A549 (cell line): ENCODE measurements around the gene BSPRY. TPM values are rescaled to one million over a fixed set of nuclear protein-coding genes. Genes with fewer than 3 reads are reported as not detected.
A peak's percentile ranks its signal among the peaks of the same experiment; 100 is the strongest.
"Not testable (repeated sequence)": the region's sequence is repeated elsewhere in the genome, so short reads cannot be mapped to it uniquely, and the experiment has no call there.

ENCODE experiments used
- ATAC-seq, 2 experiments: fragments of 200-7000 bp in 1 of 2; fragments of >200 bp in 1 of 2; cut with Nextera tagmentation in 1 of 2; cut with Tn5 transposase in 1 of 2; 3 replicates each; pipeline versions ENCODE4 v1.8.0 to v1.9.1; 2018 to 2020; ENCODE audit warnings: mild to moderate bottlenecking in 1 of 2, moderate library complexity in 1 of 2
- CTCF ChIA-PET: fragments of 300-600 bp; sonication (Branson Sonifier 250); formaldehyde crosslinking; extraction: SDS; loops from one replicate; lab custom pipeline; 2021; ENCODE audit warnings: antibody characterized with exemption, inconsistent platforms; lab: Yijun Ruan, JAX
- POLR2A ChIA-PET: fragments of 350-600 bp; formaldehyde crosslinking; extraction: SDS; loops from one replicate; lab custom pipeline; 2021; ENCODE audit warnings: antibody characterized with exemption, inconsistent platforms; lab: Yijun Ruan, JAX
- DNase-seq, 2 experiments: peaks; one replicate each; pipeline versions ENCODE4 v3.0.0 to v3.0.0-alpha.2; 2011 to 2016; ENCODE audit warnings: low read depth in 1 of 2, low spot score in 1 of 2
- FAIRE-seq: peaks from 2 replicates; lab custom pipeline; 2011; peaks lifted over from hg19 to GRCh38; lab: Jason Lieb, UNC
- H3K27ac ChIP-seq, 2 experiments: fragments of >200 bp; sonication (Bioruptor Twin); formaldehyde crosslinking; 3 replicates each; pipeline ENCODE4 v1.5.1; 2016 to 2017
- H3K4me1 ChIP-seq: fragments of >200 bp; sonication (Bioruptor Twin); formaldehyde crosslinking; 3 replicates; pipeline ENCODE4 v1.6.1; 2016
- H3K4me2 ChIP-seq: fragments of >200 bp; sonication (Bioruptor Twin); formaldehyde crosslinking; 3 replicates; pipeline ENCODE4 v1.6.1; 2016
- H3K4me3 ChIP-seq: fragments of >200 bp; sonication (Bioruptor Twin); formaldehyde crosslinking; 3 replicates; pipeline ENCODE4 v1.5.1; 2016
- H3K9me3 ChIP-seq: fragments of >200 bp; sonication (Bioruptor Twin); formaldehyde crosslinking; 3 replicates; pipeline ENCODE4 v1.6.1; 2016
- ATOH8 ChIP-seq: fragments of 250-450 bp; sonication (Bioruptor Pico); IDR thresholded peaks from 2 replicates; pipeline ENCODE4 v1.5.0; 2020; ENCODE audit warnings: low read depth, mild to moderate bottlenecking, moderate library complexity
- BCL3 ChIP-seq: fragments of >200 bp; sonication (Bioruptor Twin); formaldehyde crosslinking; IDR thresholded peaks from 3 replicates; pipeline ENCODE4 v1.6.1; 2016
- CBX2 ChIP-seq: fragments of 200-600 bp; sonication (generic); IDR thresholded peaks from 2 replicates; pipeline ENCODE4 v1.6.1; 2016; ENCODE audit warnings: low read depth, mild to moderate bottlenecking, borderline replicate concordance
- CHD2 ChIP-seq: fragments of 150-350 bp; IDR thresholded peaks from 2 replicates; pipeline ENCODE4 v1.6.1; 2014; ENCODE audit warnings: low read length; ENCODE audit not compliant: partially characterized antibody
- EHMT2 ChIP-seq: fragments of 200-600 bp; sonication (generic); IDR thresholded peaks from 2 replicates; pipeline ENCODE4 v1.6.1; 2016; ENCODE audit warnings: antibody characterized with exemption, low read depth, mild to moderate bottlenecking, moderate library complexity
- EP300 ChIP-seq, 2 experiments: fragments of >200 bp; sonication (Bioruptor Twin); formaldehyde crosslinking; IDR thresholded peaks; 2 replicates in 1 of 2; 3 replicates in 1 of 2; pipeline ENCODE4 v1.6.1; 2016 to 2017
- MAFK ChIP-seq: fragments of 450-650 bp; IDR thresholded peaks from 2 replicates; pipeline ENCODE4 v1.6.1; 2014; ENCODE audit not compliant: partially characterized antibody
- NFE2L2 ChIP-seq: fragments of 150-350 bp; conservative IDR thresholded peaks from 2 replicates; pipeline ENCODE4 v1.6.1; 2014; ENCODE audit warnings: low read length
- POLR2A ChIP-seq: IDR thresholded peaks from 2 replicates; pipeline ENCODE4 v1.6.1; 2012; ENCODE audit warnings: mild to moderate bottlenecking, low read length
- REST ChIP-seq: fragments of 200-600 bp; sonication (generic); IDR thresholded peaks from 2 replicates; pipeline ENCODE4 v1.6.1; 2016; ENCODE audit warnings: antibody characterized with exemption, mild to moderate bottlenecking, moderate library complexity
- RNF2 ChIP-seq: fragments of 200-600 bp; sonication (generic); IDR thresholded peaks from 2 replicates; pipeline ENCODE4 v1.6.1; 2016; ENCODE audit warnings: low read depth, mild to moderate bottlenecking, antibody characterized with exemption, moderate library complexity, borderline replicate concordance
- USF2 ChIP-seq: fragments of 450-650 bp; IDR thresholded peaks from 2 replicates; pipeline ENCODE4 v1.6.1; 2014; ENCODE audit warnings: antibody characterized with exemption
- ZFP36 ChIP-seq: fragments of 450-650 bp; IDR thresholded peaks from 2 replicates; pipeline ENCODE4 v1.6.1; 2014; ENCODE audit warnings: borderline replicate concordance; ENCODE audit not compliant: partially characterized antibody
- ZNF302 ChIP-seq: fragments of 250-450 bp; sonication (Bioruptor Pico); IDR thresholded peaks from 2 replicates; pipeline ENCODE4 v1.9.0; 2021; ENCODE audit warnings: inconsistent platforms, mild to moderate bottlenecking, moderate library complexity
- ZSCAN20 ChIP-seq: fragments of 250-450 bp; sonication (Bioruptor Pico); IDR thresholded peaks from 2 replicates; pipeline ENCODE4 v1.8.0; 2022; ENCODE audit warnings: mild to moderate bottlenecking, moderate library complexity
- WGBS: methylation state at CpG from one replicate; pipeline ENCODE4 v1.1.6; 2017; ENCODE audit errors: missing lambda C conversion rate; 5-methylcytosine and 5-hydroxymethylcytosine counted together
- polyA plus RNA-seq, 4 experiments: library from polyadenylated mRNA; depleted of rRNA in 3 of 4; stranded (reverse); fragments of >200 nt; fragmentation: RNase III in 1 of 4; extraction: RNeasy Plus Mini Kit Qiagen cat#74134 plus additional on column Dnase treatment in 1 of 4; gene quantifications; 2 replicates in 3 of 4; 3 replicates in 1 of 4; pipeline ENCODE4 v1.2.3, GENCODE V29; 2011 to 2017
- TF ChIP-seq, protein P1 (sequence below): IDR thresholded peaks from 2 replicates; pipeline ENCODE4 v1.6.1; 2012; ENCODE audit warnings: low read depth, borderline replicate concordance
- TF ChIP-seq, protein P2 (sequence below): fragments of >200 bp; sonication (Bioruptor Twin); formaldehyde crosslinking; IDR thresholded peaks from 3 replicates; pipeline ENCODE4 v1.5.1; 2016

Gene BSPRY
- polyA plus RNA-seq, 2 of the 4 experiments (the other 2 are of a cell fraction), result 0.05 to 0.06 TPM

DNA sequence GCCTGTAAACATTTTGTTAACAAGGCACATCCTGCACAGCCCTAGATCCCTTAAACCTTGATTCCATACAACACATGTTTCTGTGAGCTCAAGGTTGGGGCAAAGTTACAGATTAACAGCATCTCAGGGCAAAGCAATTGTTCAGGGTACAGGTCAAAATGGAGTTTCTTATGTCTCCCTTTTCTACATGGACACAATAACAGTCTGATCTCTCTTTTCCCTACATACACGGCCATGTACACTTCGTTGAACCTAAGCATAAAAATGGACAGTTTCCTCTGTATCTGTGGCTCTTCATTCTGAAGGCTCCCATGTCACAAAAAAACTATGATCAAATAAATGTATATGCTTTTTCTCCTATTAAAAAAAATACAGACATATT, 30.5 kb downstream of the BSPRY start:
- CTCF ChIA-PET, ATAC-seq, H3K4me3 ChIP-seq, H3K4me2 ChIP-seq, FAIRE-seq, H3K4me1 ChIP-seq, H3K9me3 ChIP-seq, DNase-seq, H3K27ac ChIP-seq, POLR2A ChIA-PET: not testable (repeated sequence)
- WGBS, result 60% methylated on average over 2 of the region's 2 CpGs

DNA sequence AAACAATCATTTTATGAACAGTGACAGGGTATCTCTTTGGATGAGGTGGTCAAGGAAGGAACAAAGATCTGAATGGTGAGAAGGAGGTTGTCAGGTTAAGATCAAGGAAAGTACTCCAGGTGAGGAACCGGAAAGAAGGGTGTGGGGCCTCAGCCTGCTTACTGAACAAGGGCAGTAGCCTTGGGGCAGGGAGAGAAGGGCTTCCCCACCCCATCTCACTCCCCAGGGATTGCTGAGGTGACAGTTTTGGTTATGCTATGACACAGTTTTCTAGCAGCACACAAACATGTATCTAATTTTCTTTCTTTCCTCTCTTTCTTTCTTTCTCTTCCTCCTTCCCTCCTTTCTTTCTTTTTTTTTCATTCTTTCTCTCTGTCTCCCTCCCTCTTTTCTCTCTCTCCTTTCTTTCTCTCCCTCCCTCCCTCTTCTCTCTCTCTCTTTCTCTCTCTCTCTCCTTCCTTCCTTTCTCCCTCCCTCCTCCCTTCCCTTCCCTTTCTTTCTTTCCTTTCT, 31.6 kb downstream of the BSPRY start:
- no peak for FAIRE-seq
- no peak for ATAC-seq
- ChIA-PET POLR2A (interaction anchor here (0.6 kb wide), 1 partner anchor 41 kb away, joined by 5 read pairs; the partner anchor contains the start of gene WDR31), CTCF (interaction anchor here (0.6 kb wide), 1 partner anchor 278 kb away, joined by 3 read pairs; no protein-coding TSS in a partner anchor)
- H3K4me2 ChIP-seq, result no peak overlapping the region
- DNase-seq, result no peak
- H3K4me3 ChIP-seq, result no peak overlapping the region
- TF ChIP-seq, protein P1, sequence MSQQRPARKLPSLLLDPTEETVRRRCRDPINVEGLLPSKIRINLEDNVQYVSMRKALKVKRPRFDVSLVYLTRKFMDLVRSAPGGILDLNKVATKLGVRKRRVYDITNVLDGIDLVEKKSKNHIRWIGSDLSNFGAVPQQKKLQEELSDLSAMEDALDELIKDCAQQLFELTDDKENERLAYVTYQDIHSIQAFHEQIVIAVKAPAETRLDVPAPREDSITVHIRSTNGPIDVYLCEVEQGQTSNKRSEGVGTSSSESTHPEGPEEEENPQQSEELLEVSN, result no peak
- TF ChIP-seq POLR2A, result no peak
- no peak for TF ChIP-seq NFE2L2
- no peak for TF ChIP-seq CHD2
- peak; percentile 84 for TF ChIP-seq MAFK
- 54% methylated on average over 1 of the region's 1 CpG for WGBS
- H3K27ac ChIP-seq, result no peak overlapping the region
- no peaks in the 10 kb centered on the region for H3K9me3 ChIP-seq
- H3K4me1 ChIP-seq, result peaks cover 8% of the 10 kb centered on the region; the same call in 1 of the 3 replicates

DNA sequence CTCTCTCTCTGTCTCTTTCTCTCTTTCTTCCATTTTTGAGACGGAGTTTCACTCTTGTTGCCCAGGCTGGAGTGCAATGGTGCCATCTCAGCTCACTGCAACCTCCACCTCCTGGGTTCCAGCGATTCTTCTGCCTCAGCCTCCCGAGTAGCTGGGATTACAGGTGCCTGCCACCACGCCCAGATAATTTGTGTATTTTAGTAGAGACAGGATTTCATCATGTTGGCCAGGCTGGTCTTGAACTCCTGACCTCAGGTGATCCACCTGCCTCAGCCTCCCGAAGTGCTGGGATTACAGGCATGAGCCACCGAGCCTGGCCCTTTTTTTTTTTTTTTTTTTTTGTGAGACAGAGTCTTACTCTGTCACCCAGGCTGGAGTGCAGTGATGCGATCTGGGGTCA, 32.1 kb downstream of the BSPRY start:
- not testable (repeated sequence) for H3K4me3 ChIP-seq, DNase-seq, H3K9me3 ChIP-seq, ATAC-seq, H3K4me2 ChIP-seq, H3K27ac ChIP-seq, FAIRE-seq, H3K4me1 ChIP-seq
- ChIA-PET POLR2A (interaction anchor here (0.6 kb wide), 1 partner anchor 41 kb away, joined by 5 read pairs; the partner anchor contains the start of gene WDR31), CTCF (interaction anchor here (0.6 to 1.0 kb wide), 2 partner anchors 19 to 277 kb away, joined by 3 read pairs; partner anchors contain the start of gene ALAD)
- 74% methylated on average over 7 of the region's 7 CpGs for WGBS

GRCh38 chr9:113381909-113382411, 32.6 kb downstream of the BSPRY start:
- H3K27ac ChIP-seq, result no peak overlapping the region
- no peaks in the 10 kb centered on the region for H3K9me3 ChIP-seq
- no peak overlapping the region for H3K4me3 ChIP-seq
- H3K4me2 ChIP-seq, result no peak overlapping the region
- 0 out of 3 replicates have a peak, but pooled peaks cover 8% of the 10 kb centered on the region for H3K4me1 ChIP-seq
- no peak for ATAC-seq
- no peak for DNase-seq
- POLR2A ChIA-PET, result no interaction called here
- 88% methylated on average over 8 of the region's 8 CpGs for WGBS
- FAIRE-seq, result no peak
- CTCF ChIA-PET, result interaction anchor here (1.0 kb wide), 1 partner anchor 19 kb away, joined by 3 read pairs; the partner anchor contains the start of gene ALAD
- TF ChIP-seq USF2 (no peak), RNF2 (no peak), EP300 (IDR thresholded peaks at IDR 0.05) (no peak), BCL3 (no peak), CBX2 (no peak), MAFK (no peak), ZFP36 (no peak), ZNF302 (CRISPR knock-in tag) (no peak), ZSCAN20 (CRISPR knock-in tag) (no peak), ATOH8 (CRISPR knock-in tag) (no peak), EHMT2 (no peak), REST (no peak)
- TF ChIP-seq, protein P2, sequence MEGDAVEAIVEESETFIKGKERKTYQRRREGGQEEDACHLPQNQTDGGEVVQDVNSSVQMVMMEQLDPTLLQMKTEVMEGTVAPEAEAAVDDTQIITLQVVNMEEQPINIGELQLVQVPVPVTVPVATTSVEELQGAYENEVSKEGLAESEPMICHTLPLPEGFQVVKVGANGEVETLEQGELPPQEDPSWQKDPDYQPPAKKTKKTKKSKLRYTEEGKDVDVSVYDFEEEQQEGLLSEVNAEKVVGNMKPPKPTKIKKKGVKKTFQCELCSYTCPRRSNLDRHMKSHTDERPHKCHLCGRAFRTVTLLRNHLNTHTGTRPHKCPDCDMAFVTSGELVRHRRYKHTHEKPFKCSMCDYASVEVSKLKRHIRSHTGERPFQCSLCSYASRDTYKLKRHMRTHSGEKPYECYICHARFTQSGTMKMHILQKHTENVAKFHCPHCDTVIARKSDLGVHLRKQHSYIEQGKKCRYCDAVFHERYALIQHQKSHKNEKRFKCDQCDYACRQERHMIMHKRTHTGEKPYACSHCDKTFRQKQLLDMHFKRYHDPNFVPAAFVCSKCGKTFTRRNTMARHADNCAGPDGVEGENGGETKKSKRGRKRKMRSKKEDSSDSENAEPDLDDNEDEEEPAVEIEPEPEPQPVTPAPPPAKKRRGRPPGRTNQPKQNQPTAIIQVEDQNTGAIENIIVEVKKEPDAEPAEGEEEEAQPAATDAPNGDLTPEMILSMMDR, result no peak
